K562 (cell line): ENCODE results near the gene SLC18A3. TPM values are rescaled to one million over a fixed set of nuclear protein-coding genes. Genes with fewer than 3 reads are reported as not detected.

Experiments
- ATAC-seq: fragments of 200-7000 bp; cut with Tn5 transposase; 3 replicates; pipeline ENCODE4 v1.9.1; 2020; ENCODE audit warnings: moderate library complexity
- BruUV-seq: library from RNA; stranded (reverse); fragments of 400-500 nt; replicated peaks from 2 replicates; lab custom pipeline; 2021; lab: Mats Ljungman, UMichigan
- CTCF ChIA-PET: fragments of 300-600 bp; formaldehyde crosslinking; extraction: SDS; loops from one replicate; lab custom pipeline; 2021; ENCODE audit warnings: low intra/inter-chr PET ratio; lab: Yijun Ruan, JAX
- POLR2A ChIA-PET: fragments of 300-600, 350-650 bp; sonication (Branson Sonifier 250); formaldehyde crosslinking; extraction: SDS; loops from one replicate; lab custom pipeline; 2021; ENCODE audit warnings: antibody characterized with exemption, inconsistent platforms; lab: Yijun Ruan, JAX
- DNase-seq, 4 experiments: peaks; one replicate each; pipeline versions ENCODE4 v3.0.0 to v3.0.0-alpha.2; 2011 to 2018; ENCODE audit warnings: low spot score in 3 of 4, mixed read lengths in 3 of 4; ENCODE audit errors: extremely low read depth in 1 of 4
- FAIRE-seq: peaks from 2 replicates; lab custom pipeline; 2011; peaks lifted over from hg19 to GRCh38; lab: Jason Lieb, UNC
- H2AFZ ChIP-seq: 2 replicates; pipeline ENCODE4 v1.6.0; 2011; ENCODE audit warnings: low read depth, low read length, control low read depth, inconsistent platforms
- H3K27ac ChIP-seq: fragments of 200-600 bp; 3 replicates; pipeline ENCODE4 v1.8.0; 2011; ENCODE audit warnings: low read depth, mild to moderate bottlenecking, control low read depth, inconsistent platforms, low read length, moderate library complexity, mixed read lengths; ENCODE audit errors: extremely low read depth
- H3K27me3 ChIP-seq, 2 experiments: fragments of 300-600 bp in 1 of 2; 2 replicates in 1 of 2; 3 replicates in 1 of 2; pipeline versions ENCODE4 v1.6.0 to v1.8.0; 2011; ENCODE audit warnings: inconsistent platforms in 2 of 2, low read length in 2 of 2, mild to moderate bottlenecking in 1 of 2, mixed read lengths in 1 of 2, moderate library complexity in 1 of 2; ENCODE audit not compliant: control insufficient read depth in 2 of 2, insufficient read depth in 2 of 2
- H3K36me3 ChIP-seq: fragments of 300-600 bp; 3 replicates; pipeline ENCODE4 v1.8.0; 2011; ENCODE audit warnings: mild to moderate bottlenecking, low read length, inconsistent platforms; ENCODE audit not compliant: control insufficient read depth, insufficient read depth
- H3K4me1 ChIP-seq, 2 experiments: fragments of 200-600 bp in 1 of 2; replicated peaks in 1 of 2; 2 replicates in 1 of 2; 3 replicates in 1 of 2; pipeline versions ENCODE4 v1.5.1 to v1.8.0; 2011; ENCODE audit warnings: inconsistent platforms in 2 of 2, low read length in 2 of 2, mild to moderate bottlenecking in 1 of 2, mixed read lengths in 1 of 2, moderate library complexity in 1 of 2; ENCODE audit not compliant: control insufficient read depth in 2 of 2, insufficient read depth in 2 of 2
- H3K4me2 ChIP-seq: 2 replicates; pipeline ENCODE4 v1.6.1; 2011; ENCODE audit warnings: low read length, control low read depth, inconsistent platforms, mixed read lengths; ENCODE audit not compliant: insufficient read depth
- H3K4me3 ChIP-seq: fragments of 200-600 bp; sonication (generic), shearing (Covaris generic); 2 replicates; pipeline ENCODE4 v1.5.1; 2016; ENCODE audit warnings: control low read depth, inconsistent platforms
- H3K79me2 ChIP-seq: fragments of 200-600 bp; 3 replicates; pipeline ENCODE4 v1.8.0; 2011; ENCODE audit warnings: low read length, inconsistent platforms; ENCODE audit not compliant: control insufficient read depth, insufficient read depth
- H3K9ac ChIP-seq, 2 experiments: 2 replicates each; pipeline versions ENCODE4 v1.6.0 to v1.6.1; 2011; ENCODE audit warnings: low read depth in 2 of 2, low read length in 2 of 2, control low read depth in 1 of 2, inconsistent platforms in 1 of 2, mild to moderate bottlenecking in 1 of 2, mixed read lengths in 1 of 2; ENCODE audit not compliant: insufficient read depth in 1 of 2
- H3K9me1 ChIP-seq: one replicate; pipeline ENCODE4 v1.6.0; 2011; ENCODE audit warnings: inconsistent platforms, mild to moderate bottlenecking, low read length, moderate library complexity; ENCODE audit not compliant: control insufficient read depth, insufficient read depth
- H3K9me3 ChIP-seq: replicated peaks from 2 replicates; pipeline ENCODE4 v1.5.1; 2011; ENCODE audit warnings: low read depth, low read length, inconsistent platforms; ENCODE audit not compliant: control insufficient read depth, insufficient read depth
- H4K20me1 ChIP-seq: replicated peaks from 2 replicates; pipeline ENCODE4 v1.6.1; 2011; ENCODE audit warnings: low read length, inconsistent platforms, mixed read lengths; ENCODE audit not compliant: control insufficient read depth, insufficient read depth
- ADNP ChIP-seq: fragments of 200-800 bp; sonication (Bioruptor generic); IDR thresholded peaks from 2 replicates; pipeline ENCODE4 v1.6.1; 2016; ENCODE audit warnings: missing genetic modification characterization, missing compliant biosample characterization
- ATF1 ChIP-seq, 2 experiments: fragments of 450-650 bp in 1 of 2; IDR thresholded peaks; 2 replicates each; pipeline ENCODE4 v1.6.1; 2016; ENCODE audit warnings: missing compliant biosample characterization in 1 of 2, missing genetic modification characterization in 1 of 2
- CXXC5 ChIP-seq: fragments of 250-450 bp; sonication (Bioruptor Pico); IDR thresholded peaks from 2 replicates; pipeline ENCODE4 v1.8.0; 2022; ENCODE audit warnings: inconsistent platforms, mild to moderate bottlenecking, moderate library complexity
- E4F1 ChIP-seq: fragments of 250-450 bp; sonication (Bioruptor Pico); IDR thresholded peaks from 2 replicates; pipeline ENCODE4 v1.5.0; 2021; ENCODE audit warnings: mild to moderate bottlenecking, borderline replicate concordance
- ETS2 ChIP-seq: IDR thresholded peaks from 2 replicates; pipeline ENCODE4 v1.6.1; 2016; ENCODE audit warnings: borderline replicate concordance, missing genetic modification characterization, mild to moderate bottlenecking, moderate library complexity, missing compliant biosample characterization; ENCODE audit not compliant: poor library complexity, severe bottlenecking
- FOXP1 ChIP-seq: sonication (generic); formaldehyde crosslinking; IDR thresholded peaks from 2 replicates; pipeline ENCODE4 v1.8.0; 2022; ENCODE audit warnings: mild to moderate bottlenecking, missing genetic modification reagents
- HDAC2 ChIP-seq: fragments of 450-650 bp; IDR thresholded peaks from 2 replicates; pipeline ENCODE4 v1.6.1; 2016; ENCODE audit warnings: mild to moderate bottlenecking
- HOMEZ ChIP-seq: fragments of 250-450 bp; sonication (Bioruptor Pico); IDR thresholded peaks from 2 replicates; pipeline ENCODE4 v1.4.0; 2020; ENCODE audit warnings: mild to moderate bottlenecking, moderate library complexity
- JUN ChIP-seq, 2 experiments: sonication (generic) in 1 of 2; formaldehyde crosslinking in 1 of 2; IDR thresholded peaks; 2 replicates each; pipeline versions ENCODE4 v1.6.1 to v1.8.0; 2012 to 2022; ENCODE audit warnings: borderline replicate concordance in 2 of 2, mild to moderate bottlenecking in 2 of 2, improper control_type of control experiment in 1 of 2, low read depth in 1 of 2, low read length in 1 of 2, missing genetic modification reagents in 1 of 2
- SIX5 ChIP-seq, 2 experiments: IDR thresholded peaks; 2 replicates each; pipeline ENCODE4 v1.6.1; 2011; ENCODE audit warnings: low read length in 2 of 2, borderline replicate concordance in 1 of 2, low read depth in 1 of 2, mild to moderate bottlenecking in 1 of 2, moderate library complexity in 1 of 2; ENCODE audit not compliant: insufficient read depth in 1 of 2
- SUPT5H ChIP-seq: fragments of 450-650 bp; IDR thresholded peaks from 2 replicates; pipeline ENCODE4 v1.6.1; 2016
- TCF7 ChIP-seq: sonication (generic); IDR thresholded peaks from 2 replicates; pipeline ENCODE4 v1.6.1; 2016; ENCODE audit warnings: antibody characterized with exemption, borderline replicate concordance
- ZBTB17 ChIP-seq: fragments of 450-650 bp; formaldehyde crosslinking; IDR thresholded peaks from 2 replicates; pipeline ENCODE4 v1.4.0; 2020; ENCODE audit warnings: mild to moderate bottlenecking
- ZC3H11A ChIP-seq: IDR thresholded peaks from 2 replicates; pipeline ENCODE4 v1.6.1; 2012; ENCODE audit warnings: low read depth, low read length, improper control_type of control experiment
- WGBS: fragments of 100-300 bp; shearing (Covaris generic); methylation state at CpG from one replicate; pipeline ENCODE4 v1.1.6; 2016; ENCODE audit warnings: low coverage, mixed read lengths; ENCODE audit not compliant: insufficient coverage; ENCODE audit errors: missing lambda C conversion rate; 5-methylcytosine and 5-hydroxymethylcytosine counted together
- in situ Hi-C: fragments of 300-500 bp; cut with MboI; formaldehyde crosslinking; loops from 4 replicates; pipeline ENCODE4 v1.15.0; 2018; ENCODE audit warnings: inconsistent platforms, mixed read lengths
- intact Hi-C: fragments of 100-400 bp; cut with micrococcal nuclease; formaldehyde crosslinking; loops from 2 replicates; pipeline ENCODE4 v1.14.2; 2022
- polyA plus RNA-seq, 8 experiments: library from polyadenylated mRNA; depleted of rRNA in 4 of 8; stranded (reverse) in 5 of 8; unstranded in 3 of 8; fragments of >200 nt; fragmentation: Nextera tagmentation in 2 of 8; fragmentation: Illumina TruSeq in 1 of 8; extraction: Ambion mirVana in 2 of 8; extraction: Trizol in 1 of 8; gene quantifications; 2 replicates each; pipeline versions ENCODE4 v1.2.1 to v1.2.3, GENCODE V29; 2011 to 2014; ENCODE audit warnings: inconsistent platforms in 1 of 8, missing spikeins in 1 of 8
- total RNA-seq, 7 experiments: library from RNA; depleted of rRNA in 6 of 7; stranded (reverse); fragments of >200 nt in 6 of 7; fragmentation: Illumina TruSeq in 2 of 7; extraction: Trizol in 2 of 7; gene quantifications; 2 replicates each; pipeline versions ENCODE4 v1.2.1 to v1.2.3, GENCODE V29; 2011 to 2021; ENCODE audit warnings: low replicate concordance in 1 of 7
- TF ChIP-seq, protein P1 (sequence below), 2 experiments: fragments of 450-650 bp in 1 of 2; sonication (generic) in 1 of 2; formaldehyde crosslinking; conservative IDR thresholded peaks; 2 replicates each; pipeline versions ENCODE4 v1.4.0 to v1.8.1; 2020 to 2022; ENCODE audit warnings: mild to moderate bottlenecking in 1 of 2, missing genetic modification reagents in 1 of 2

SLC18A3 gene
- total and polyA plus RNA-seq, 9 of the 15 experiments (the other 6 are each of a cell fraction or from before 2014, with no cell fraction given): not detected

DNA sequence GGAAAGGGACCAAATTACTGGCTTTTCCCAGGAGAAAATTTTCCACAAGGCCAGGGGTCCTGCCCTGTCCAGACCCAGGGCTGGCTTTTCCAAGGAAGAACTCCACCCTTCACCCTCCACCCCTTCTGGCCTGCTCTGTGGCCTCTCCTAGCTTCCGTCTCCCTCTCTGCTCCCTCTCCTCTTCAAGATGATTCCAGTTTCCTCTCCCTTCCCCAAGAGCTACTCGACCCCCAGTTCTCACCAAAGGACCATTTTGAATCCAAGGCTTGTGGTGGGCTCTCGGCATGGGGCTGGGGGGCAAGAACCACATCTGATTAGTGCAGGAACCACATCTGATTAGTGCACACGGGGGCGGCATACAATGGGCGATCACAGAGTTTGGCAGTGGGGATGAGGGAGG is 11.5 kb downstream of the SLC18A3 start:
- ChIA-PET POLR2A (no interaction called here), CTCF (no interaction called here)
- Histone ChIP-seq H3K4me2 (no peak overlapping the region), H2AFZ (no peak overlapping the region), H3K4me1 (peaks cover 0 to 3% of the 10 kb centered on the region in 2 experiments; a peak in 1 of 5 replicates), H3K9me1 (no peaks in the 10 kb centered on the region), H3K4me3 (no peak overlapping the region), H3K27ac (no peak overlapping the region), H3K9me3 (no peaks in the 10 kb centered on the region), H3K36me3 (no peaks in the 10 kb centered on the region), H3K9ac (no peak overlapping the region), H3K79me2 (no peaks in the 10 kb centered on the region), H4K20me1 (peaks cover 6% of the 10 kb centered on the region; the same call in 1 of the 2 replicates), H3K27me3 (peaks cover 6 to 38% of the 10 kb centered on the region in 2 experiments)
- no TSS peak for BruUV-seq
- FAIRE-seq (no peak), ATAC-seq (no peak), DNase-seq (no peak)
- in situ Hi-C loops (no loop called here), intact Hi-C loops (no loop called here)
- no peak for TF ChIP-seq ETS2 (tag)
- no peak for TF ChIP-seq ADNP
- TF ChIP-seq CXXC5 (CRISPR knock-in tag): no peak
- no peak for TF ChIP-seq ATF1 (CRISPR knock-in tag; IDR thresholded peaks at IDR 0.05)
- TF ChIP-seq ATF1 (tag; IDR thresholded peaks at IDR 0.05): no peak
- no peak for TF ChIP-seq ZBTB17 (CRISPR knock-in tag)
- TF ChIP-seq, protein P1, sequence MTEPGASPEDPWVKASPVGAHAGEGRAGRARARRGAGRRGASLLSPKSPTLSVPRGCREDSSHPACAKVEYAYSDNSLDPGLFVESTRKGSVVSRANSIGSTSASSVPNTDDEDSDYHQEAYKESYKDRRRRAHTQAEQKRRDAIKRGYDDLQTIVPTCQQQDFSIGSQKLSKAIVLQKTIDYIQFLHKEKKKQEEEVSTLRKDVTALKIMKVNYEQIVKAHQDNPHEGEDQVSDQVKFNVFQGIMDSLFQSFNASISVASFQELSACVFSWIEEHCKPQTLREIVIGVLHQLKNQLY (CRISPR knock-in tag; conservative IDR thresholded peaks at IDR 0.05): no peak
- TF ChIP-seq SUPT5H: no peak
- TF ChIP-seq ZC3H11A: no peak
- TF ChIP-seq E4F1 (CRISPR knock-in tag): no peak
- TF ChIP-seq SIX5 (IDR thresholded peaks at IDR 0.05; ENCODE audit: borderline replicate concordance in 1 of 2, insufficient read depth in 1 of 2, low read depth in 1 of 2, low read length in 2 of 2): no peak
- no peak for TF ChIP-seq TCF7
- no peak for TF ChIP-seq HDAC2
- TF ChIP-seq HOMEZ (CRISPR knock-in tag): no peak
- no peak for TF ChIP-seq JUN (IDR thresholded peaks at IDR 0.05; ENCODE audit: borderline replicate concordance, low read depth, low read length)
- TF ChIP-seq JUN (CRISPR knock-in tag; IDR thresholded peaks at IDR 0.05; ENCODE audit: borderline replicate concordance): no peak
- TF ChIP-seq FOXP1: no peak
- 0% methylated on average over 6 of the region's 6 CpGs for WGBS
